Epidermal melanocyte (primary cell): ENCODE data around the gene DDX31.

Experiments used
- DNase-seq: peaks from one replicate; pipeline ENCODE4 v3.0.0; 2011; ENCODE audit warnings: low spot score; ENCODE audit not compliant: insufficient read length

DDX31 gene

GRCh38 chr9:132637351-132637750 is 32.4 kb downstream of the DDX31 start:
- DNase-seq: no peak

GRCh38 chr9:132634327-132634726 is 35.5 kb downstream of the DDX31 start:
- DNase-seq: no peak

GRCh38 chr9:132632413-132633129 is 37.2 kb downstream of the DDX31 start:
- DNase-seq: no peak

GRCh38 chr9:132631685-132632084 is 38.1 kb downstream of the DDX31 start:
- no peak for DNase-seq

- DNase-seq: no peak
These were observed 38.5 kb downstream of the DDX31 start for GRCh38 chr9:132631280-132631679.

GRCh38 chr9:132630811-132631210 is 39.0 kb downstream of the DDX31 start:
- DNase-seq: no peak

GRCh38 chr9:132630116-132630515 is 39.7 kb downstream of the DDX31 start:
- DNase-seq: no peak

- no peak for DNase-seq
These were observed 41.0 kb downstream of the DDX31 start for GRCh38 chr9:132628746-132629145.

GRCh38 chr9:132627594-132627993 is 42.2 kb downstream of the DDX31 start:
- DNase-seq: no peak

GRCh38 chr9:132627106-132627505 is 42.7 kb downstream of the DDX31 start:
- DNase-seq: no peak

- no peak for DNase-seq
These were observed 43.5 kb downstream of the DDX31 start for GRCh38 chr9:132626285-132626684.

GRCh38 chr9:132622159-132622558 is 47.6 kb downstream of the DDX31 start:
- no peak for DNase-seq

GRCh38 chr9:132616725-132617124 is 53.1 kb downstream of the DDX31 start:
- no peak for DNase-seq

GRCh38 chr9:132615774-132616173 is 54.0 kb downstream of the DDX31 start:
- no peak for DNase-seq

- no peak for DNase-seq
These were observed 55.5 kb downstream of the DDX31 start for GRCh38 chr9:132614324-132614723.

- no peak for DNase-seq
These were observed 59.1 kb downstream of the DDX31 start for GRCh38 chr9:132610661-132611060.

GRCh38 chr9:132609829-132610228 is 60.0 kb downstream of the DDX31 start:
- no peak for DNase-seq

GRCh38 chr9:132609184-132609583 is 60.6 kb downstream of the DDX31 start:
- no peak for DNase-seq

GRCh38 chr9:132606066-132606465 is 63.7 kb downstream of the DDX31 start:
- DNase-seq: no peak

- no peak for DNase-seq
These were observed 64.4 kb downstream of the DDX31 start for GRCh38 chr9:132605387-132605786.

GRCh38 chr9:132602207-132602606 is 67.6 kb downstream of the DDX31 start:
- no peak for DNase-seq

GRCh38 chr9:132600326-132600984 is 69.3 kb downstream of the DDX31 start:
- DNase-seq: no peak
